ENCODE data around the gene RPL27A. TPM values are rescaled to one million over a fixed set of nuclear protein-coding genes. Genes with fewer than 3 reads are reported as not detected.
A peak's percentile ranks its signal among the peaks of the same experiment; 100 is the strongest.

The RPL27A gene
- polyA plus RNA-seq, 1 donor from 2014 or later, result 4,311 TPM

GRCh38 chr11:8699903-8700302, 17.3 kb downstream of the RPL27A start:
- Mint-ChIP-seq H3K4me1 (peaks cover 0 to 8% (median 6%) of the 10 kb centered on the region in 3 donors), H3K27me3 (no peaks in the 10 kb centered on the region), H3K4me3 (peak overlapping the region in 1 of 4 donors; percentile 15), H3K9me3 (no peaks in the 10 kb centered on the region), H3K27ac (no peak overlapping the region), H3K36me3 (peaks cover 7% of the 10 kb centered on the region)

DNA sequence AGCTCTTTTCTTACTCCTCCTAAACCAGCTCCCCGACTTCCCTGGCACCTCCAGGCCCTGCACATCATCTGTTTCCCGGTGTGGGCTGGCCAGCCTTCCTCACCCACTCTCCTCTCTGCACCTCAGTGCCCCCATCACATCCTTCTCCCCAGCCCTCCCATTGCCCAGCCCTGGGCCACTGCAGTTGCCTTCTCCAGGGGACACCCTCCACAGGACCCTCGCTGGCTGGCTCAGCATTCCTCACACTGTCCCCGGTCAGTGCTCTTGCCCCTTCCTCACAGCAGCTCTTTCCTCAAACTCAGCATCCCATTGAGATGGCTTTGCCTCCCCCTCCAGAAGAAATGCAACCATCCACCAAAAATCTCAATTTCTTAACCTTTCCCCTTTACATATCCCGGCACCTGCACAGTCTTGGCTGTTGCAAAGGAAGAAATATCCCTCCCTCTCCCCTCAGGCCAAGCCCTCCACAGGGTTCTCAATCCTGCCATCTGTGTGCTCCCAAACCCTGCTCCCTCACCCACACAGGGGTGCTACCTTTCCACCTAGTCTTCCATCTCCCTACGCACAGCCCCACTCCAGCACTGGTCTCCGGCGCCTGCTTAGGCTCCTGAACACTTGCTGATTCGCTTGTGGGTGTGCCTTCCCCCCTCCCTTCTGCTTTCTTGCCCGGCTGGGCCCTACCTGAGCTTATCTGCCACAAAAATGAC, 19.5 kb downstream of the RPL27A start:
- Mint-ChIP-seq H3K36me3 (peaks cover 9% of the 10 kb centered on the region), H3K4me3 (no peak overlapping the region), H3K4me1 (peaks cover 0 to 8% (median 6%) of the 10 kb centered on the region in 3 donors), H3K27me3 (no peaks in the 10 kb centered on the region), H3K9me3 (no peaks in the 10 kb centered on the region), H3K27ac (no peak overlapping the region)

DNA sequence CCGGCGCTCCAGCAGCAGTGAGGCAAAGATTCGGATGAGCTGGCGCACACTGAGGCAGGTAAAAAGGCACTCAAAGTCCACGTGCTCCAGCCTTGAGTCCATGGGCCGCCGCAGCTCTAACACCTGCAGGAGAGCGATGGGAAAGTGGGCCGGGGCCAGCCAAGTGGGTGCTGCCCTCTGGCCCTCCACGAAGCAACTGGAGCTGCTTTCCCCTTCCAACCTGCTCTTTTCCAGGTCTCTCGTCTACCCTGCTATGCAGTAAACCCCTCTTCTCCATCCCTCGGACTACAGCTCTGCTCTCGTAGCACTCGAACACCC, 20.0 kb downstream of the RPL27A start:
- peaks cover 0 to 8% (median 6%) of the 10 kb centered on the region in 3 donors for H3K4me1 Mint-ChIP-seq
- no peak overlapping the region for H3K27ac Mint-ChIP-seq
- H3K36me3 Mint-ChIP-seq, result peaks cover 9% of the 10 kb centered on the region
- H3K9me3 Mint-ChIP-seq, result no peaks in the 10 kb centered on the region
- H3K4me3 Mint-ChIP-seq, result no peak overlapping the region
- H3K27me3 Mint-ChIP-seq, result no peaks in the 10 kb centered on the region

DNA sequence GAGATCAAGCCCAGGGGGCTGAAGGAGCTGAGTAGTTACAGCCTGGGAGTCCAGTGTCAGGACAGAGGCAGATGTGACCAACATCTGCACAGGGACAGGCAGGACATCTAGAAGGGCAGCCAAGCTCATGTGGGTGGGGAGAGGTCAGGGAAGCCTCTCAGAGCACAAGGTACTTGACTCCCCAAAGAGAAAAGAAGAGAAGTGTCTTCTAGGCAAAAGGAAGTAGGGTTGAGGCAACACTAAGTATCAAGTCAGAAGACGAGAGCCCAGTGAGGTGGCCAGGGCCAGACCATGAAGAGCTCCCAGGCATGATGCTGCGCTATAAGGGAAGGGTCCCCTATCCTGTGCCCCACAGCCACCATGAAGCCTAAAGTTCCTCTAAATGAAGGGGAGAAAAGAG, 21.5 kb downstream of the RPL27A start:
- Mint-ChIP-seq H3K27ac (no peak overlapping the region), H3K4me3 (no peak overlapping the region), H3K27me3 (no peaks in the 10 kb centered on the region), H3K4me1 (peaks cover 0 to 8% (median 6%) of the 10 kb centered on the region in 3 donors), H3K36me3 (peaks cover 9% of the 10 kb centered on the region), H3K9me3 (no peaks in the 10 kb centered on the region)

DNA sequence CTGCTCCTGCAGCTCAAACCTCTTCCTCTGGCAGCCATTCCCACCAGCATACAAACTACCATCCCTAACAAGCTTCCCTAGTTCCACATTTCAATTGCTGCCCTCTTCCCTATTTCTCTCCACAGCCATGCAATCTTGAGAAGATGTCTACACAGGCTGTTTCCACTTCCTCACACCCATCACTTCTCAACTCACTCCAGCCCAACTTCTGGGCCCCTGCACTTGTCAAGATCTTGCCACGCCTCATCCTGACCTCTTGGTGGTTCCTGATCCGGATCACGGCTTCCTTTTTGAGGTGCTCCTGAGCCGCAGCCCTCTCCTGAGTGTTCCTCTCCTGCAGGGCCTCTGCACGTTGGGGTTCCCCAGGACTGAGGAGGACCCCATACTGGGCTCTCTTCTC, 22.6 kb downstream of the RPL27A start:
- H3K4me1 Mint-ChIP-seq, result peaks cover 0 to 3% (median 3%) of the 10 kb centered on the region in 3 donors
- H3K36me3 Mint-ChIP-seq, result peaks cover 9% of the 10 kb centered on the region
- H3K27ac Mint-ChIP-seq, result no peak overlapping the region
- no peaks in the 10 kb centered on the region for H3K27me3 Mint-ChIP-seq
- H3K4me3 Mint-ChIP-seq, result no peak overlapping the region
- H3K9me3 Mint-ChIP-seq, result no peaks in the 10 kb centered on the region

GRCh38 chr11:8706673-8707432, 24.3 kb downstream of the RPL27A start:
- H3K27ac Mint-ChIP-seq, result no peak overlapping the region
- no peaks in the 10 kb centered on the region for H3K9me3 Mint-ChIP-seq
- H3K4me3 Mint-ChIP-seq, result no peak overlapping the region
- peaks cover 0 to 3% (median 0%) of the 10 kb centered on the region in 3 donors for H3K4me1 Mint-ChIP-seq
- H3K27me3 Mint-ChIP-seq, result no peaks in the 10 kb centered on the region
- H3K36me3 Mint-ChIP-seq, result peaks cover 5% of the 10 kb centered on the region

- no peak overlapping the region for H3K27ac Mint-ChIP-seq
- H3K36me3 Mint-ChIP-seq, result peaks cover 3% of the 10 kb centered on the region
- H3K27me3 Mint-ChIP-seq, result no peaks in the 10 kb centered on the region
- H3K4me1 Mint-ChIP-seq, result no peaks in the 10 kb centered on the region
- no peaks in the 10 kb centered on the region for H3K9me3 Mint-ChIP-seq
- no peak overlapping the region for H3K4me3 Mint-ChIP-seq
Measured at GRCh38 chr11:8707541-8708191, 25.1 kb downstream of the RPL27A start.

GRCh38 chr11:8709002-8709672, 26.5 kb downstream of the RPL27A start:
- Mint-ChIP-seq H3K27me3 (no peaks in the 10 kb centered on the region), H3K4me1 (no peaks in the 10 kb centered on the region), H3K36me3 (peaks cover 3% of the 10 kb centered on the region), H3K27ac (no peak overlapping the region), H3K9me3 (no peaks in the 10 kb centered on the region), H3K4me3 (no peak overlapping the region)

DNA sequence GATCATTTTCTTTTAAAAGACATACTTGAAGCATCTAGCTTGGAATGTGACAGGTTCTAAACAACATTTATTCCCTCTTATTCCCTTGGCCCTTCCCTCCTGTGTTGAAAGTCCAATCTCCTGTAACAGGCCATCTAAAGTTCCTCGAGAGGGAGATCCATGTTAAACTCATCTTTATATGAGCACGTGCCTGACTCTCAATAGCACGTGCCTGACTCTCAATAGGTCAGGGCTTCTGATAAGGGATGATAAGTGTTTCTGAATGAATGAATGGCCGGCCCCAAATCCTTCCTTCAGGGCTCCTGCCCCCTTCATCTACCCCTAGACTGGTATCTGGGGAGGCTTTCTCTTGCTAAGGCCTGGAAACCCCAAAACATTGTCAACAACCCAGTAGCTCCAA, 27.2 kb downstream of the RPL27A start:
- no peak overlapping the region for H3K27ac Mint-ChIP-seq
- no peaks in the 10 kb centered on the region for H3K9me3 Mint-ChIP-seq
- no peaks in the 10 kb centered on the region for H3K4me1 Mint-ChIP-seq

GRCh38 chr11:8711895-8712442, 29.4 kb downstream of the RPL27A start:
- Mint-ChIP-seq H3K4me1 (no peaks in the 10 kb centered on the region), H3K27ac (no peak overlapping the region), H3K4me3 (peak overlapping the region in 1 of 4 donors; percentile 88), H3K9me3 (no peaks in the 10 kb centered on the region), H3K36me3 (no peaks in the 10 kb centered on the region), H3K27me3 (no peaks in the 10 kb centered on the region)

More for the DNA sequence above, 27.2 kb downstream of the RPL27A start:
- peaks cover 3% of the 10 kb centered on the region for H3K36me3 Mint-ChIP-seq
- H3K4me3 Mint-ChIP-seq, result no peak overlapping the region
- H3K27me3 Mint-ChIP-seq, result no peaks in the 10 kb centered on the region

GRCh38 chr11:8712506-8712905, 29.9 kb downstream of the RPL27A start:
- Mint-ChIP-seq H3K9me3 (no peaks in the 10 kb centered on the region), H3K4me1 (peaks cover 0 to 4% (median 2%) of the 10 kb centered on the region in 3 donors), H3K4me3 (no peak overlapping the region), H3K27ac (no peak overlapping the region), H3K36me3 (no peaks in the 10 kb centered on the region), H3K27me3 (no peaks in the 10 kb centered on the region)

DNA sequence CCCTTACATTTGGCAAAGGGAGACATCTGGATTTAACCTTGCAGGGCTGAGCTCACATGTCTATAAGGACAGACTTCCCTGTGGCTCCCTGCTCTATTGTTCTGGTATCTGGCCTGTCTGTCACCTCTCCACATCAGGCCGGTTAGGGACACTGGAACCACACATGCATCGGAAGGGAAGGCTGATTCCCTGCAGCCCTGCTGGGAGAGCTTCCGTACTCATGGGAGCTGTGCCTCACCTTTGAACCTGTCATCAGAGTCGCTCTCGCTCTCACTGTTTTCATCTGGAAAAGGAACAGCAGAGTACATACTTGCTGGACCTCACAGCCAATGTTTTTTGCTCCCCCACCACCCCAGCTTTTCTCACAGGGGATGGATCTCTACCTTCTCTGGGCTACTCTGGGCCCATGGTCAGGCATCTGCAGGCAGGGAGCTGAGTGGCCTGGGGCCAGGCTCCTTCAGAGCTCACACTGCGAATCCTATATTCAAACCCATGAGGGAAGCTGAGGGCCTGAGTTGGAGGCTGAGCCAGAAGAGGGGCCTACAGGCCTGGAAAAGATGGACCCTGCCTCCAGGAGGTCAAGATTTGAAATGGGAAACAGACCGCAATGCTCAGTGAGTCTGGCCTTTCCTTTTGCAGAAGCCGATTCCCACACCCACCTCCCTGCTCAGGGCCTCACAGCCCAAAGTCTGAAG, 31.3 kb downstream of the RPL27A start:
- Mint-ChIP-seq H3K27me3 (no peaks in the 10 kb centered on the region), H3K4me3 (peak overlapping the region in 1 of 4 donors; percentile 31), H3K27ac (no peak overlapping the region), H3K36me3 (no peaks in the 10 kb centered on the region), H3K9me3 (no peaks in the 10 kb centered on the region), H3K4me1 (peaks cover 5 to 15% (median 11%) of the 10 kb centered on the region in 3 donors)

DNA sequence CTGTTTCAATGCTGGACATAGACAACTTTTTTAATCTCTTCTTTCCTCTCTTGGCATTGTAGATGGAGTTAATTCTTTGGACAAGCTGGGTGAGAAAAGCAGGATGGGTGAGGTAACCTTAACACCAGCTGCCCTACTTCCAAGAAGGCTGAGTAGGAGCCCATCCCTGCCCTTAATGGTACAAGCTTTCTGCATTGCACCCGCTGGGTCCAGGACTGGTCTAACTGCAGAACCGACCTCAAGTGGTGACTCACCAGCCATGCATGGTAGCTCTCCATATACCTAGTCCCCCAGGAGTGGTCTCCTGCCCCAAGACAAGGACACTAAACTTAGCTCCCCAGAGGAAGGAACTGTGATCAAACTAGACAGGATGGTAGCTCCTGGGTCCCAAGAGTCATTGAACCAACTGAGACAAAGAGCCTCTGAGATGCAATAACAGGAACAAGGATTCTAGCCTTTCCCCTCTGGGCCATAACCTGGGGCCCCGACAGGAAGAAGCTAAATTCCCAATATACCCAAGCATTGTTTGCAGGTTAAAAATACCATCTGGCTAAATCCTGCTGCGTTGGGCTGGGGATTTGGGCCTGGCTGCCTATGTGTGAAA, 32.1 kb downstream of the RPL27A start:
- Mint-ChIP-seq H3K36me3 (no peaks in the 10 kb centered on the region), H3K9me3 (no peaks in the 10 kb centered on the region), H3K4me3 (no peak overlapping the region), H3K4me1 (peaks cover 5 to 15% (median 11%) of the 10 kb centered on the region in 3 donors), H3K27me3 (no peaks in the 10 kb centered on the region), H3K27ac (peak overlapping the region in 1 of 3 donors; percentile 77)

DNA sequence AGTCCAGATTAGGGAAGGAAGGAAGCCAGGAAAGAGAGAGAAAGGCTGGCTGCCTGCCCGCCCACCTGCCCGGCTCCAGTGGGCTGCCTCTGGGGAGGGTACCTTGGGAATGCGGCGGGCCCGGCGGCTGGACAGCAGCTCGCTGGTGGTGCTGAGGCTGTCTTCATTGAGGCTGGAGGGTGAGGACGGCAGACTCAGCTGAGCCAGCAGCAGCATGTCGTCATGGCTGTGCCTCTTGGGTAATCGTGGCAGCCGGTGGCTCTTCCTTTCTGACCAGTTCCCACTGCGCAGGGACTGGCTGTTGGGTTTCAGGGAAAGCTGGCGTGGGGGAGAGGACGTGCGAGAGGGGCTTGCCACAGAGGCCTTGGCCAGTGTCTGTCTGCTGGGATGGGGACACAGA, 32.9 kb downstream of the RPL27A start:
- no peak overlapping the region for H3K27ac Mint-ChIP-seq
- H3K9me3 Mint-ChIP-seq, result no peaks in the 10 kb centered on the region
- peaks cover 5 to 15% (median 11%) of the 10 kb centered on the region in 3 donors for H3K4me1 Mint-ChIP-seq
- no peaks in the 10 kb centered on the region for H3K27me3 Mint-ChIP-seq
- H3K4me3 Mint-ChIP-seq, result no peak overlapping the region
- H3K36me3 Mint-ChIP-seq, result no peaks in the 10 kb centered on the region
